Measurements from ENCODE around the gene POLG.

POLG gene

GRCh38 chr15:89329329-89330084 is 5.1 kb downstream of the POLG start:
- TF ChIP-seq CTCF (conservative IDR thresholded peaks at IDR 0.05; ENCODE audit: low read depth, low read length), result no peak
- no peak overlapping the region for H3K4me3 ChIP-seq (ENCODE audit: low read depth, low read length)
- no peak for DNase-seq (ENCODE audit: low read depth)

- no peak overlapping the region for H3K4me3 ChIP-seq (ENCODE audit: low read depth, low read length)
- no peak for TF ChIP-seq CTCF (conservative IDR thresholded peaks at IDR 0.05; ENCODE audit: low read depth, low read length)
- no peak for DNase-seq (ENCODE audit: low read depth)
These were observed 6.0 kb downstream of the POLG start for GRCh38 chr15:89328398-89329254.

- H3K4me3 ChIP-seq (ENCODE audit: low read depth, low read length), result no peak overlapping the region
- TF ChIP-seq CTCF (conservative IDR thresholded peaks at IDR 0.05; ENCODE audit: low read depth, low read length), result no peak
- DNase-seq (ENCODE audit: low read depth), result no peak
These were observed 7.5 kb downstream of the POLG start for GRCh38 chr15:89327113-89327512.

- DNase-seq (ENCODE audit: low read depth), result no peak
- H3K4me3 ChIP-seq (ENCODE audit: low read depth, low read length), result no peak overlapping the region
- TF ChIP-seq CTCF (conservative IDR thresholded peaks at IDR 0.05; ENCODE audit: low read depth, low read length), result no peak
These were observed 8.3 kb downstream of the POLG start for GRCh38 chr15:89326316-89326715.

- no peak overlapping the region for H3K4me3 ChIP-seq (ENCODE audit: low read depth, low read length)
- DNase-seq (ENCODE audit: low read depth), result no peak
- TF ChIP-seq CTCF (conservative IDR thresholded peaks at IDR 0.05; ENCODE audit: low read depth, low read length), result no peak
These were observed 9.4 kb downstream of the POLG start for GRCh38 chr15:89325039-89325803.

- no peak for DNase-seq (ENCODE audit: low read depth)
- no peak overlapping the region for H3K4me3 ChIP-seq (ENCODE audit: low read depth, low read length)
- no peak for TF ChIP-seq CTCF (conservative IDR thresholded peaks at IDR 0.05; ENCODE audit: low read depth, low read length)
These were observed 10.8 kb downstream of the POLG start for GRCh38 chr15:89323825-89324224.

Data from choroid plexus epithelial cell (primary cell).